ENCODE data around the gene KLHL30.
A peak's percentile ranks its signal among the peaks of the same experiment; 100 is the strongest.
"Not testable (repeated sequence)": the region's sequence is repeated elsewhere in the genome, so short reads cannot be mapped to it uniquely, and the experiment has no call there.

KLHL30 gene

DNA sequence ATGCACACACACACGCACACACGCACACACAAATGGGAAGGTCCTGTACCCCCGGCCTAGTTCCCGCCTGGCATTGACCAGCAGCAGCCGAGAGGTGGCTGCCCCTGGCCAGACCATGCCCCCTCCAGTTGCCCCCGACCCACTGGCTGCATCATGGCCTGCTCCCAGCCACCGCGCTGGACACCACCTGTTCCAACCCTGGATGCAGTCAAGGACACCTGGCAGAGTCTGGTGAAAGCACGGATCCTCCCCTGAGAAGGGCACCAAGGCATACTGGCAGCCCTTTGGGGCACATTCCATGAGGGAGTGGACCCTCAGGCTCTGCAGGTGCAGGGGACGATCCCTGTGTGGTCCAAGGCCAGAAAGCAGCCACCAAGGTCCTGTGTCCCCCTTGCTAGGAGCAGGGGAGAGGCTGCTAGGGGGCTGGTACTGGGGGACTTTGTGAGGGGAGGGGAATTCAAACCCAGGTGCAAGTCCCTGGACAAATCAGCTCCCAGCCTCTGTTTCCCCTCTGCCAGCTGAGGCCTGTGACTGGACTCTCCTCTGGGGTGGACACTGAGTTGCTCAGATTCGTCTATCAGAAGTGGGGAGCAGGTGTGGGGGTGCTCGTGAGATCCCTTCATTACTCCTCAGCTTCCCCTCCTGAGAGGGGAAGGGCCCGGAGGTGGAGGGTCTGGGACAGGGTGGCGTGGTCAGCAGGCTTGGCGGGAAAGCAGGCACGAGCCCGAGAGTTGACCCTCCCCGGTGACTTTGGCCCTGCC is 34.8 kb upstream of the KLHL30 start:
- no peak for DNase-seq

- DNase-seq = no peak
Observed at GRCh38 chr2:238104226-238104690, 34.2 kb upstream of the KLHL30 start.

- no peak for DNase-seq
Observed at GRCh38 chr2:238104691-238105371, 33.6 kb upstream of the KLHL30 start.

- no peak for DNase-seq
Observed at GRCh38 chr2:238105506-238106338, 32.7 kb upstream of the KLHL30 start.

- no peak for DNase-seq
Observed at GRCh38 chr2:238106339-238106697, 32.1 kb upstream of the KLHL30 start.

DNA sequence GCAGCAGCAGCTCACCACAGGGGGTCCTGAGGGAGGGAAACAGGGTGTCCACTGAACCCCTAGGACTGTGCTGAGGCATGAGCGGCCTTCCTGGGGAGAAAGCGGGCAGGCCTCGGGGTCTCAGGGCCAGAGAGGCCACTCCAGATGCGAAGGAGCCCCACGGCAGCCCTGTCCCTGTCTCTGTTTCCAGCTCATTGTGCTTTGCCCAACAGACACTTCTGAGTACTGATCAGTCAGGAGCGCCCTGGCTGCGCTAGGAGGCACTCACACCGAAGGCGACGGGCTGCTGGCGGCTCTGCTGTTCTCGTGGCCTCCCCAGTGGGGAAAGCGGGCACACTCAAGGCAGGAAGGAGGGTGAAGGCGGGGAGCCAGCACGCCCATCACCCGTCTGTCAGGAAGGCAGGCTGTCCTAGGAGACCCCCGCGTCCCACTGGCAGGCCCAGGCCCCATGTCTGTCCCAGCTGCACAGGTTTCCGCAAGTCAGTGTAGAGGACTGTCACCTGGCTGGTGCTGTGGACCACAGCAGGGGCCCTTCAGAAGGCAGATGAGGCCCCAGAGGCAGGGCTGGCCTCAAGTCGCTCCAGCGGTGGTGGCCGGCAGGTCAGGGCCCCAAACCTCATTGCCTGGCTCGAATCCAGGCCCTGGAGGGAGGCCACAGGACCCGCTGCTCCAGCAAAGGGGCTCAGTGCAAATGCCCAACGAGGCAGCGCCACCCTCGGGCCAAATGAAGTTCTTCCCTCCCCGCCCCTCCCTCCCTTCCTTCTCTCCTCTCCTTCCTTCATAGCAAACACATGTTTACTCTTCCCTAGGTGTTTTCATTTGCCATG is 31.6 kb upstream of the KLHL30 start:
- no peak for DNase-seq

- DNase-seq = peak; percentile 72
Observed at GRCh38 chr2:238107525-238108422, 30.7 kb upstream of the KLHL30 start.

- peak; percentile 46 for DNase-seq
Observed at GRCh38 chr2:238108423-238109183, 29.9 kb upstream of the KLHL30 start.

GRCh38 chr2:238113611-238114010 is 24.9 kb upstream of the KLHL30 start:
- no peak for DNase-seq

- peak; percentile 13 for DNase-seq
Observed at GRCh38 chr2:238114331-238114841, 24.1 kb upstream of the KLHL30 start.

DNA sequence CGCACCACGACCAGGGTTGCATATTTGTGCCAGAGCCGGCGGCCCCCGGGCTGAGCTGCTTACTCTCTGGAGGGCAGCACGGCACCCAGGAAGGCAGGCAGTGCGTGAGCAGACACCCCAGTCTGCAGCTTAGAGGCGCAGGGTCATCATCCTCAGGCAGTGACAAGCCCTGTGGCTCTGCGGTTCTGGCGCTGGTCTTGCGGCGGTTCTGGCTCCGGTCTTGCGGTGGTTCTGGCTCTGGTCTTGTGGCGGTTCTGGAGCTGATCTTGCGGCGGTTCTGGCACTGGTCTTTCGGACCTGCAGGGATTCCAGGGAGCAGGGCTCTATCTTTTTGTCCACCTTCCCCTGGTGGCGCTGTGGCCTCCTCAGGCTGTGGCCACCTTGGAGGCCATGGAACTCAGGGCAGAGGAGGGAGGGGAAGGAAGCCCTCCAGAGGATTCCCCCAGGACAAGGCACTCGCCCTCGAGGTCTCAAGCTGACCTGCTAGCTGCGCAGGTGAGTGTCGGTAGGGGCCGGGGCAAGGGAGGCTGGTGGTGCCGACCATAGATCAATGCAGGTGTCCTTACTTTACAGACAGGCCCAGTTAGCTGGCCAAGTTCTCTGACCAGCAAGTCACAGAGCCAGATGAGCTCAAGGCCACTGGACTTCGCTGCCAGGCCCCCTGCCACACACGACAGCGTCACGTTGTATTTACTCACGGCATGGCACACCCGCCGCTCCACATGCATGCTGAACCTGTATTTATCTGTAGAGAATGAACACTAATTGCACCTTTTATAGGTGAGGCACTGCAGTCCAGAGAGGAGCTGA is 23.4 kb upstream of the KLHL30 start:
- peak; percentile 15 for DNase-seq

- not testable (repeated sequence) for DNase-seq
Observed at GRCh38 chr2:238115709-238116108, 22.8 kb upstream of the KLHL30 start.

DNA sequence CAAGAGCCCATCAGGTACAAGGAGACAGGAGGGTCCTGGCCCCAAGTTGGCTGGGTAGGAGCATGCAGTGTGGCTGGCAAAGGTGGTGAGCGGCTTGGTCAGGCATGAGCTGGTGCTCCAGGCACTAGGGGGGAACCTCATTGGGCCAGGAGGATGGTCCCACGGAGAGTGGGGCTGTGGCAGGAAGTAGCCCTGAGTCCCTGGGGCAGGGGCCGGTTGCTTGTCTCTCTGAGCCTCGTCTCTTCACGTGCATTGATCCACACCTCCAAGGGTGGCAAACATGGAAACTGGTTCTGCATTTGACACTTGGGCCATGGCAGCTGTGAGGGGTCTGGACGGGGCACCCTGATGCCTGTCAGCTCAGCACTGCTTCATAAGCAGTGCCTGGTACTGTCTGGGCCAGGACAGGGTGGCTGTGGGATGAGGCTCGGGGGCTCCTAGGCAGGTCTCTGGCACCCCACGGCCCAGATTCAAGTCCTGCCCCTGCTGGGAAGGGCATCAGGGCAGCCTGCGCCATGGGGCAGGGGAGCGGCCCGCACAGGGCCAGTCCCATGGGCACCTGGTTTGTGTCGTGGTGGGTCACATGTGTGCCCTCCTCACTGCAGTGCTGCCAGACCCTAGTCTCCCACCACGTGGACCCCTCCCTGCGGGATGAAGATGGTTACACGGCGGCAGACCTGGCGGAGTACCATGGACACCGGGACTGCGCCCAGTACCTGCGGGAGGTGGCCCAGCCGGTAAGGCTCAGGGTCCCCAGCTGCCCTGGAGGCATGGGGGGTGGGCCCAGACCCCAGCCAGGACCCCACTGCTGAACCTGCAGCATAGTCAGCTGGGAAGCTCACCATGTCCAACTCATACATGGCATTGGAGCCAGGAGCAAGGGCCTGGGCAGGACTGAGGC is 21.9 kb upstream of the KLHL30 start:
- DNase-seq = no peak

- DNase-seq = no peak
Observed at GRCh38 chr2:238117199-238118154, 21.0 kb upstream of the KLHL30 start.

DNA sequence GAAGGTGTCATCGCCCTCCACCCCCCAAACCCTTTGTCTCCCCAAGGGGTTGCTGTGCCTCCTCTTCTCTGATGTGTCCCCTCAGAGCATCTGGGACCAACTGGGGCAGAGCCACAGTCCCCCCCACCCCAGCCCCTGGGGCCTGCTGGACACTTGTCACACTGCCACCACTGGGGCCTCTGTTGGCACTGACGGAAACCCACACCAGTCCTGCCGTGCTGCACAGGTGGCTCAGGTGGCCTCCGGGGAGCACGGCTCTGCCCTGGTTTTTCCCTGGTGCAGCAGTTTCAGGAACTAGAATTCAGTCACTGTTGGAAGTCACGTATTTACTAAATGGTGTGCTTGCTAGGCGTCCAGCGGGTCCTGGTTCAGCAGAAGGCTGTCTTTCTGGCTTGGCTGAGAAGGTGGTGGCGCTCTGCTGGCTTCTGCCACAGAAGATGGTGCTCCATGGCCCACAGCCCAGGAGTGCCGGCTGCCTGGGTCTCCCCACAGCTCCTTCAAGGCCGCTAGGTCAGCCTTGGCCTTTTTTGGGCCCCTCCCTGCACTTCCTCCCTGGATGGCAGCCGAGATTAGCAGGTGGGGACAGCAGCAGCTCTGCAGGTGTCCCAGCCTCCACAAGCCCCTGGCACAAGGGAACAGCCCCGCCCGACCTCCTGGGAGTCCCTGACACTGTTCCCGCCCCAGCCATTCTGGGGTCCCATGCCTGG is 18.6 kb upstream of the KLHL30 start:
- no peak for DNase-seq

GRCh38 chr2:238120463-238121298 is 17.8 kb upstream of the KLHL30 start:
- no peak for DNase-seq

Data from CD4-positive, alpha-beta T cell treated with Interleukin-15 for 1 hour (primary cell).